ENCODE measurements around the gene FRMD4B.

DNA sequence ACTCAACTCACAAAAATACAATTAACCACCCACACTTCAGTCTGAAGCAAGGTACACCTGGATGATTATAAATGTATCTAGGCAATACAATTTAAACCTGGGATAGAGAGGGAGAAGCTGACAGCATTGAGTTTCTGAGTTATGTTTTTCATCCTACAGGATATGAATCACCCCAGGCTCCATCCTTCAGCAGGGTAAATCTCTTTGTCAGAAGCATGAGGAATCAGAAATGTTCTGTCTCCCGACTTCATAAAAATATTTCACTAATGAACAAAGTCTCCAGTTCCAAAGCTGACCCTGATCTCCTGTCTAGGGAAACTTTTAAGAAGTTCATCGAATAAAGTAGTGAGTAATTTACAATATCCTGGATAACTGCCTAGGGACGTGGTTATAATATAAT lies 25.5 kb upstream of the FRMD4B start:
- TF ChIP-seq, protein P1, sequence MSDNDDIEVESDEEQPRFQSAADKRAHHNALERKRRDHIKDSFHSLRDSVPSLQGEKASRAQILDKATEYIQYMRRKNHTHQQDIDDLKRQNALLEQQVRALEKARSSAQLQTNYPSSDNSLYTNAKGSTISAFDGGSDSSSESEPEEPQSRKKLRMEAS (IDR thresholded peaks at IDR 0.05) = no peak
- no peak for TF ChIP-seq CEBPB (IDR thresholded peaks at IDR 0.05)
- no peak for TF ChIP-seq EP300 (IDR thresholded peaks at IDR 0.05)
- TF ChIP-seq, protein P2, sequence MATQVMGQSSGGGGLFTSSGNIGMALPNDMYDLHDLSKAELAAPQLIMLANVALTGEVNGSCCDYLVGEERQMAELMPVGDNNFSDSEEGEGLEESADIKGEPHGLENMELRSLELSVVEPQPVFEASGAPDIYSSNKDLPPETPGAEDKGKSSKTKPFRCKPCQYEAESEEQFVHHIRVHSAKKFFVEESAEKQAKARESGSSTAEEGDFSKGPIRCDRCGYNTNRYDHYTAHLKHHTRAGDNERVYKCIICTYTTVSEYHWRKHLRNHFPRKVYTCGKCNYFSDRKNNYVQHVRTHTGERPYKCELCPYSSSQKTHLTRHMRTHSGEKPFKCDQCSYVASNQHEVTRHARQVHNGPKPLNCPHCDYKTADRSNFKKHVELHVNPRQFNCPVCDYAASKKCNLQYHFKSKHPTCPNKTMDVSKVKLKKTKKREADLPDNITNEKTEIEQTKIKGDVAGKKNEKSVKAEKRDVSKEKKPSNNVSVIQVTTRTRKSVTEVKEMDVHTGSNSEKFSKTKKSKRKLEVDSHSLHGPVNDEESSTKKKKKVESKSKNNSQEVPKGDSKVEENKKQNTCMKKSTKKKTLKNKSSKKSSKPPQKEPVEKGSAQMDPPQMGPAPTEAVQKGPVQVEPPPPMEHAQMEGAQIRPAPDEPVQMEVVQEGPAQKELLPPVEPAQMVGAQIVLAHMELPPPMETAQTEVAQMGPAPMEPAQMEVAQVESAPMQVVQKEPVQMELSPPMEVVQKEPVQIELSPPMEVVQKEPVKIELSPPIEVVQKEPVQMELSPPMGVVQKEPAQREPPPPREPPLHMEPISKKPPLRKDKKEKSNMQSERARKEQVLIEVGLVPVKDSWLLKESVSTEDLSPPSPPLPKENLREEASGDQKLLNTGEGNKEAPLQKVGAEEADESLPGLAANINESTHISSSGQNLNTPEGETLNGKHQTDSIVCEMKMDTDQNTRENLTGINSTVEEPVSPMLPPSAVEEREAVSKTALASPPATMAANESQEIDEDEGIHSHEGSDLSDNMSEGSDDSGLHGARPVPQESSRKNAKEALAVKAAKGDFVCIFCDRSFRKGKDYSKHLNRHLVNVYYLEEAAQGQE (IDR thresholded peaks at IDR 0.05) = no peak
- TF ChIP-seq, protein P3, sequence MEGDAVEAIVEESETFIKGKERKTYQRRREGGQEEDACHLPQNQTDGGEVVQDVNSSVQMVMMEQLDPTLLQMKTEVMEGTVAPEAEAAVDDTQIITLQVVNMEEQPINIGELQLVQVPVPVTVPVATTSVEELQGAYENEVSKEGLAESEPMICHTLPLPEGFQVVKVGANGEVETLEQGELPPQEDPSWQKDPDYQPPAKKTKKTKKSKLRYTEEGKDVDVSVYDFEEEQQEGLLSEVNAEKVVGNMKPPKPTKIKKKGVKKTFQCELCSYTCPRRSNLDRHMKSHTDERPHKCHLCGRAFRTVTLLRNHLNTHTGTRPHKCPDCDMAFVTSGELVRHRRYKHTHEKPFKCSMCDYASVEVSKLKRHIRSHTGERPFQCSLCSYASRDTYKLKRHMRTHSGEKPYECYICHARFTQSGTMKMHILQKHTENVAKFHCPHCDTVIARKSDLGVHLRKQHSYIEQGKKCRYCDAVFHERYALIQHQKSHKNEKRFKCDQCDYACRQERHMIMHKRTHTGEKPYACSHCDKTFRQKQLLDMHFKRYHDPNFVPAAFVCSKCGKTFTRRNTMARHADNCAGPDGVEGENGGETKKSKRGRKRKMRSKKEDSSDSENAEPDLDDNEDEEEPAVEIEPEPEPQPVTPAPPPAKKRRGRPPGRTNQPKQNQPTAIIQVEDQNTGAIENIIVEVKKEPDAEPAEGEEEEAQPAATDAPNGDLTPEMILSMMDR (IDR thresholded peaks at IDR 0.05) = no peak
- TF ChIP-seq, protein P4, sequence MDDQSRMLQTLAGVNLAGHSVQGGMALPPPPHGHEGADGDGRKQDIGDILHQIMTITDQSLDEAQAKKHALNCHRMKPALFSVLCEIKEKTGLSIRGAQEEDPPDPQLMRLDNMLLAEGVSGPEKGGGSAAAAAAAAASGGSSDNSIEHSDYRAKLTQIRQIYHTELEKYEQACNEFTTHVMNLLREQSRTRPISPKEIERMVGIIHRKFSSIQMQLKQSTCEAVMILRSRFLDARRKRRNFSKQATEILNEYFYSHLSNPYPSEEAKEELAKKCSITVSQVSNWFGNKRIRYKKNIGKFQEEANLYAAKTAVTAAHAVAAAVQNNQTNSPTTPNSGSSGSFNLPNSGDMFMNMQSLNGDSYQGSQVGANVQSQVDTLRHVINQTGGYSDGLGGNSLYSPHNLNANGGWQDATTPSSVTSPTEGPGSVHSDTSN (IDR thresholded peaks at IDR 0.05) = no peak

Measured in A549 (cell line).